ENCODE measurements around the gene GPR26.

DNA sequence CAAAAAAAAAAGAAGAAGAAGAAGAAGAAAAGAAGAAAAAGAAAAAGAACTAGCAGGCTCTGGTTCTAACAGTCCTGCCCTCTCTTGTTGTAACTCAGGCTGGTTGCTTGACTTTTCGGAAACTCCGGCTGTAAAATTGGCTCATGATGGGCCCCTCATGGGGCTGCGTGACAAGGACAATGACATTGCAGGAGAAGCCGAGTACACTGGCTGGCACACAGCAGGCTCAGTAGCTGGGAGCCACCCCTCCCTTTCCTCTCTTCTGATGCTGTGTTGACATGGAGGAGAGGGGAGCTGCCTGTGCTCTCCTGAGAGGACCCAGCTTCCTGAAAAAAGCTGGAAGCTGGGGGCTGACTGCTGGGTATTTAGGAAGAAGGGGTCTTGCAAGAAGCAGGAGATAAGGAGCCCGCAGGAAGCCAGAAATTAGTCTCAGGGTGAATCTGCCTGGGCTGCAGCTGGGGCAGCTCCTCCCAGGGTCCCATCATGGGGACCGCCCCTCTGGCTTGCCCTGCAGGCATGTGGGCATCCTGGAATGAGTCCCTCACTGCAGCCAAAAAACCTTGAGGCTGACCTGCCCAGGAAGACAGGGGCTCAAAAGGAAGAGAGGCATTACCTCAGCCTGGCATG, 14.6 kb upstream of the GPR26 start:
- TF ChIP-seq, protein P1, sequence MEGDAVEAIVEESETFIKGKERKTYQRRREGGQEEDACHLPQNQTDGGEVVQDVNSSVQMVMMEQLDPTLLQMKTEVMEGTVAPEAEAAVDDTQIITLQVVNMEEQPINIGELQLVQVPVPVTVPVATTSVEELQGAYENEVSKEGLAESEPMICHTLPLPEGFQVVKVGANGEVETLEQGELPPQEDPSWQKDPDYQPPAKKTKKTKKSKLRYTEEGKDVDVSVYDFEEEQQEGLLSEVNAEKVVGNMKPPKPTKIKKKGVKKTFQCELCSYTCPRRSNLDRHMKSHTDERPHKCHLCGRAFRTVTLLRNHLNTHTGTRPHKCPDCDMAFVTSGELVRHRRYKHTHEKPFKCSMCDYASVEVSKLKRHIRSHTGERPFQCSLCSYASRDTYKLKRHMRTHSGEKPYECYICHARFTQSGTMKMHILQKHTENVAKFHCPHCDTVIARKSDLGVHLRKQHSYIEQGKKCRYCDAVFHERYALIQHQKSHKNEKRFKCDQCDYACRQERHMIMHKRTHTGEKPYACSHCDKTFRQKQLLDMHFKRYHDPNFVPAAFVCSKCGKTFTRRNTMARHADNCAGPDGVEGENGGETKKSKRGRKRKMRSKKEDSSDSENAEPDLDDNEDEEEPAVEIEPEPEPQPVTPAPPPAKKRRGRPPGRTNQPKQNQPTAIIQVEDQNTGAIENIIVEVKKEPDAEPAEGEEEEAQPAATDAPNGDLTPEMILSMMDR (IDR thresholded peaks at IDR 0.05) = no peak
- TF ChIP-seq EZH2 (IDR thresholded peaks at IDR 0.05; ENCODE audit: borderline replicate concordance, insufficient read depth, low read depth, low read length, poor library complexity, severe bottlenecking) = no peak

Measured in B cell (primary cell).